Jurkat, Clone E6-1 (cell line): ENCODE data around the gene ADCK1.
"Not testable (repeated sequence)": the region's sequence is repeated elsewhere in the genome, so short reads cannot be mapped to it uniquely, and the experiment has no call there.

Source experiments
- DNase-seq: peaks from one replicate; pipeline ENCODE4 v3.0.0-alpha.2; 2011; ENCODE audit warnings: low read depth, low spot score
- H3K4me3 ChIP-seq: 2 replicates; pipeline ENCODE4 v1.5.1; 2011; ENCODE audit warnings: mild to moderate bottlenecking, low read length, control low read depth, moderate library complexity

The ADCK1 gene

DNA sequence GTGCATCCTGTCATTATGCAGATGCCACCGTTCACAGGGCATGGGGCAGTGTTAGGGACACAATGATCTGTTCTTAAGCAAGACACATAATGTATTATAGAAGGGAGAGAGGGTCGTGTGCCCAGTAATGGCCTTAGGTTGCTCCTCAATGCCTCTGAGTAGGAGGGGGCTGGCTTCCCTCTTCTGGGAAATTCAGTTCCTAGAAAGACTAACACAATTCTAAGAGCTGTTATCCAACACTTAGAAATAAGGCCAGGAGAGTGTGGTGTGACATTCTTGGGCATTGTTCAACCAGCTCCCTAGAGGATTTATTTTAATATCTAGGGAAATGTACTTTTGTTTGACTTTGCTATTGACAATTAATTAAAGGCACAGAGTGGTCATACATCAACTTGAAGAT lies 118.5 kb downstream of the ADCK1 start:
- DNase-seq = no peak
- H3K4me3 ChIP-seq = no peak overlapping the region

DNA sequence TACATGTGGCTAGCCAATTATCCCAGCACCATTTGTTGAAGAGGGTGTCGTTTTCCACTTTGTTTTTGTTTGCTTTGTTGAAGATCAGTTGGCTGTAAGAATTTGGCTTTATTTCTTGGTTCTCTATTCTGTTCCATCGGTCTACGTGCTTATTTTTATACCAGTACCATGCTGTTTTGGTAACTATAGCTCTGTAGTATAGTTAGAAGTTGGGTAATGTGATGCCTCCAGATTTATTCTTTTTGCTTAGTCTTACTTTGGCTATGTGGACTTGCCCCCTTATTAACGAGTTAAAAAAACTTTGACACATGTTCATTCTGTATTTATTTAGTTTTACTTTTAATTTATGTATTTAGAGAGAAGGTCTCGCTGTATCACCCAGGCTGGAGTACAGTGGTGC lies 120.4 kb downstream of the ADCK1 start:
- H3K4me3 ChIP-seq = no peak overlapping the region
- DNase-seq = no peak

DNA sequence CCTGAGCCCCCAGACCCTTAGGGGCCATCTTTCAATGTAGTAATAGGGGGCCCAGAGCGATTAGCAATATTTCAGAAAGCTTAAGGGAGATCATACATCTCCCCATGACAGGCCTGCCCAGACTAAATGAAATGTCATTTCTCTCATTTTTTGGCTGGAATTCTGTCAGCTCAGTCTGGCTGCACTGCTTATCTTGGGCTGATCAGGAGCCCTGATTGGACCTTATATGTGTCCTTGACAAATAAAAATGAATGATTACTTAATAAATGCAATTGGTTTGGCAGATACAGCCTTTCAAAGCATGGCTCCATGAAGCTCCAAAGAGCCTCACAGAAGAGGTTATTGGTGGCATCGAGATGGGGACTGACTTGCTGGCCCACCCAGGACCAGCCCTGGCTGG lies 121.9 kb downstream of the ADCK1 start:
- H3K4me3 ChIP-seq = no peak overlapping the region
- no peak for DNase-seq

DNA sequence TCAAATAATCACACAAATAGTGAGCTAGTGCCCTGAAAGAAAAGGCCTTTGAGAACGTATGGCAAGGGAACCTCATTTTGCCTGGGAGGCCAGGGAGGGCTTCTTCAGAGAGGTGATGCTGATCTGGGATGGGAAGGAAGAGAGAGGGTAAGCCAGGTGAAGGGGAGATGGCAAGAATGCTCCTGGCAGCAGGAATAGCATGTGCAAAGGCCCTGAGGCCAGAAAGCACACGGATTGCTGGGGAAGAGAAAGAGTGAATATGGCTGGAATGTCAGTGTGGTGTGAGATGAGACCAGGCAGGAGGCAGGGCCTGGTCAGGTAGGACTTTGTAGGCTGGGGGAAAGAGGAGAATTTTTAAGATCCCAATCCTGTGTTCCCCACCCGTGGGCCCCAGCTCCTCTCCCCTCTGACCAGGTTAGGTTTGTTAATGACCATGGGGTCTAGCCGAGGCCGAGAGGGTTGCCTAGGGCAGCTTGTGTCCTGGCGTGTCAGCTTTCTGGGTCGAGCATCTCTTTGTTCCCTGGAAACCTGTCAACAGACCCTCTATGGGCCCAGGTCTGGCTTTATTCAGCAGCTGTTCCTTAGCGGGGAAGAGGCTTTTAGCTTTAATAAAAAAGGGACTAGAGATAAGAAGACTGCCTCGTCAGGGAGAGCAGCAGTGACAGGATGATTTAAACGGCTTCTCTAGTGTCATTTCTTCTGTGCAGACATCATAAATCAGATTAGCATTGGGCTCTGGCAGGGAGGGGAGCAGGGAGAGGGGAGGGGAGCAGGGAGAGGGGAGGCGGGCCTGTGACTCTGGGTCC lies 123.4 kb downstream of the ADCK1 start:
- no peak overlapping the region for H3K4me3 ChIP-seq
- DNase-seq = no peak

DNA sequence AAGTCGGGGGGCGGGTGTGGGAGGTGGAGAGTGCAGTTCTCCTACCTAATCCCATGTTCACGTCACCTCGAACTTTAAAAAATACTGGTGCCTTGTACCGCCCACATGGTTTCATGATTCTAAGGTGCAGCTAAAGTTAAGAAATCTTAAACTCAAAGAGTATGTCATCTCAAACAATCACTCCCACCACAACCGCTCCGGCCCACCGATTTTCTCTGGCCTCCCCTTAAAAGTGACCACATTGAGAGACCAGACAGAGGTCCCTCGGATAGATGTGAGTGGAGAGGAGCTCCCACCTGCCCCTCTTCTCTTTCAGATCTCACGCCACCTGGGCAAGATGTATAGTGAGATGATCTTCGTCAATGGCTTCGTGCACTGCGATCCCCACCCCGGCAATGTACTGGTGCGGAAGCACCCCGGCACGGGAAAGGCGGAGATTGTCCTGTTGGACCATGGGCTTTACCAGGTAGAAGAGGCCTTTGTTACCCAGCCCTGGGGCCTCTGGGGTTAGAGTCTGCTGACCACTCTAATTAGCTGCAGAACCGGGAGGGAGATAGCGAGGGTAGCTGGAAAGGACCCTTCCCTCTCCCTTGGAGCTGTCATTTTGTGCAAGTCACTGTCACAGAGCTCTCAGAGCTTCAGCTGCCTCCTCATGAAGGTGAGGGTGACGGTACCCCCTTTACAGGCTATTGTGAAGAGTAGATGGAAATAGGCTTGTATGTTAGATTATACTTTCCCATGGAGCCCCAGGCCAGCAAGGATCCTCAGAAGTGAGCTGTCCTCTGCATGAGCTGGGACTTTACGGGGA lies 124.4 kb downstream of the ADCK1 start:
- DNase-seq = no peak
- H3K4me3 ChIP-seq = no peak overlapping the region

DNA sequence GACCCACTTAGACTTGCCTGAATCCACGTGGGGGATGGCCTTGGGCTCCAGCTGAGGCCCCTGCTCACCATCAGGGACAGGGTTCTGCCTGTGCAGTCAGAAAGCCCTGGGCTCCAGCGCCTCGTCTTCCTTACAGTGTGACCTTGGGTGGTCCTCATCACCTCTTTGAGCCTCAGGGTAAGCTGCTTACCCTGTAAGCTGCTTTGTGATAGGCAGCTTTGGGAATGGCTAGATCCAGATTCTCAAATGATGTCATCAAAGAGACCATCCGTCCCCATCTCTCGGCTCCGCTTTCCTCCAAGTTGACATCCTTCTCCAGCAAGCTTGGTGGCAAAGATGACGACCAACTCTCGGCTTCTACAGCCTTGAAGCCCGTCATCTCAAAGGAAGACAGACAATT lies 127.0 kb downstream of the ADCK1 start:
- DNase-seq = no peak
- no peak overlapping the region for H3K4me3 ChIP-seq

DNA sequence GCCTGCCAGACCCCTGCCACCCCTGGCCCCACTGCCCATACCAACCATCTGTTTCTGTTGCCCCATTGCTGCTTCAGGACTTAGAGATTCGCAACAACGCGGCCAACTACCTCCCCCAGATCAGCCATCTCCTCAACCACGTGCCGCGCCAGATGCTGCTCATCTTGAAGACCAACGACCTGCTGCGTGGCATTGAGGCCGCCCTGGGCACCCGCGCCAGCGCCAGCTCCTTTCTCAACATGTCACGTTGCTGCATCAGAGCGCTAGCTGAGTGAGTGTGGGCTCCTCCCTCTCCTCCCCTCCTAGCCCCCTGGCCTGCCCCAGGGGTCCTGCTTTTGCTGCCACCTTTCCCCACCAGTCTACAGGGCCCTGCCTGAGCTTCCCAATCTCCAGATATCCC lies 131.5 kb downstream of the ADCK1 start:
- DNase-seq = no peak

DNA sequence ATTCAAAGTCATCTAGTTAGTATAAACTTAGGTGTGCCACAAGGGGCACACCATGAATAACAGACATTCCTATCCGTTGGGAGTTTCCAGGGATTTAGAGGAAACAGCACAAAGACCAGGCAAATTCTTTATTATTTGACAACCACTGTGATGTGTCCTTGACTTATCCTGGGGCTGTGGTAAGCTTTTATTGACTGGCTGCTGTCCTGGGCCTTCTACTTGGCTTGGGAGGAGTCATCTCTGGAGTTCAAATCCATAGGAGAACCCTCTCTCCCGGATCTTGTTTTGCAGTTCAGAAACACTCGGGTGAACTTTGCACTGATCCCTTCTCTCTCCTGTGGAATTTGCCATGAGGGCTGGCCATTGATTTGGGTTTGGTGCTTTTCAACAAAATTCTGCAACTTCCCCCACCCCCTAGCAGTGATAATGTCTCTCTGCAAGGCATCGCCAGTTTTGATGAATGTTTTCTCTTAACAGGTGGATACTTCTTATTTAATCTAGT lies 136.3 kb downstream of the ADCK1 start:
- no peak overlapping the region for H3K4me3 ChIP-seq
- DNase-seq = no peak

More for the DNA sequence above, 131.5 kb downstream of the ADCK1 start:
- no peak overlapping the region for H3K4me3 ChIP-seq

DNA sequence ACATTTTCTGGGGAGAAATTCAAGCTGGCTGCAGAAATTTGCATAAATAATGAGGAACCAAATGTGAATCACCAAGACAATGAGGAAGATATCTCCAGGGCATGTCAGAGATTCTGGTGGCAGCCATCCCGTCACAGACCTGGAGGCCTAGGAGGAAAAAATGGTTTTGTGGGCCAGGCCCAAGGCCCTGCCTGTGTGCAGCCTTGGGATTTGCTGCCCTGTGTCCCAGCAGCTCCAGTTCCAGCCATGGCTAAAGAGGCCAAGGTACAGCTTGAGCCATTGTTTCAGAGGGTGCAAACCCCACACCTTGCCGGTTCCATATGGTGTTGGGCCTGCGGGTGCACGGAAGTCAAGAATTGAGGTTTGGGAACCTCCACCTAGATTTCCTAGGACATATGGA lies 147.5 kb downstream of the ADCK1 start:
- no peak overlapping the region for H3K4me3 ChIP-seq
- no peak for DNase-seq

DNA sequence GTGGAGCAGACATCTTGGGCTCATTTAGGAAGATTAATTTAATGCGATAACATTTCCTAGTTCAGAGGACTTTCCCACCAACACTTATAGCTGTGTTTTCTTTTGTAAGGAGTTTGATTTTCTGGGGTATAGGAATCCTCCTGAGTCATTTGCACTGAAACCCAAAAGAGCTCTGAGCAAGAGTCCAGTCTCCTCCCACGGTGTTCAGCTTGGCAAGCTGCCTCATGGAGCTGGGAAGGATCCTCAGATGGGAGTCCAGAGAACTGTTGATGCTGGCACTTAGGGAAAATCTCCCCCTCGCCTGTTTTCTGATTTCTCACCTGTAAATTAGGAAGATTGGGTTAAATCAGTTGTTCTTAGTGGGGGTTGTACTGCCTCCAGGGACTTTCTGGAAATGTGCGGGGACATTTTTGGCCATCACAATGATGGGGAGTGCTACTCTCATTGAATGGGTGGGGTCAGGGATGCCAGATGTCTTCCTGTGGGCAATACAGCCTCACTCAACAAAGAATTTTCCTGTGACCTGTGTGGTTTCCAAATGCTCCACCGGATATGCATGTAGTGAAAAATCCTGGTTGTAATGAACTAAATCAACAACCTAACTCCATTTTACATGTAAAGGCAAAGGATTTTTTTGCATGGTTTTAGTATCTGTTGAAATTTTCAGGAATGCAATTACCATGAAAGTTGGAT lies 150.6 kb downstream of the ADCK1 start:
- no peak for DNase-seq
- no peak overlapping the region for H3K4me3 ChIP-seq

DNA sequence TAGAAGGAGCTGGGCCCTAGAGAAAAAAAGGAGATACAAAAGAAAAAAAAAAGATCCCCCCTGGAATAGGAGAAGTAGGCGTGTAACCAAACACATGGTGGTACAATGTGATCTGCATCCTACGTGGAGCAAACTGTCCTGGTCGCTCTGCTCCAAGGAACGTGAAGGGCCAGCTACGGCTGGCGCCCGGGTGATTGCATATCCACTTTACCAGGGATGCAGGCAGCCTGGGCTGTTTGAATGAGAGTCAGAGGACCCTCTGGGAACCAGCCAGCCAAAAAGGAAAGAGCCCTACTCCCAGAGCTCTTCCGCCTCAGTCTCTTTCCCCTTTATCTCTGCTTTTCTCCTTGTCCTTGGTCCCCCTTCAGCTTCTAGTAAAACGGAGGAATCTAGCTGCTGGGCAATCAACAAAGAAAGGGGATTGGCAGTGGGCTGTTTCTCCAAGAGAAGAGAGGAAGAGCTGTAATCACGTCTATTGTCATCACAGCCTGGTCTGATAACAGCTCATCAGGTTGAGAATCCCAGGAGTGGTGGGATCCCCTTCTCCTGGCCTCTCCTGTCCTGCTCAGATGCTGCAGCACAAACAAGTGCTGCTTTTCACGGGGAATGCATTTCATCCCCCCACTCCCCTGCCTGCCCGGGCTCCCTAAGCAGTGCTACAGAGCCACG lies 156.0 kb downstream of the ADCK1 start:
- DNase-seq = no peak
- no peak overlapping the region for H3K4me3 ChIP-seq

DNA sequence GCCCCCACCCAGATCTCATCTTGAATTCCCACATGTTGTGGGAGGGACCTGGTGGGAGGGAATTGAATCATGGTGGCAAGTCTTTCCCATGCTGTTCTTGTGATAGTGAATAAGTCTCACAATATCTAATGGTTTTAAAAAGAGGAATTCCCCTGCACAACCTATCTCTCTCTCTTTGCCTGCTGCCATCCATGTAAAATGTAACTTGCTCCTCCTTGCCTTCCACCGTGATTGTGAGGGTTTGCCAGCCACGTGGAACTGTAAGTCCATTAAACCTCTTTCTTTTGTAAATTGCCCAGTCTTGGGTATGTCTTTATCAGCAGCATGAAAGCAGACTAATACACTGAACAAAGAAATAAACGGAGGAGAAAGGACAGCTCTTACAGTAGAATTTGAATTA lies 159.8 kb downstream of the ADCK1 start:
- not testable (repeated sequence) for DNase-seq, H3K4me3 ChIP-seq

DNA sequence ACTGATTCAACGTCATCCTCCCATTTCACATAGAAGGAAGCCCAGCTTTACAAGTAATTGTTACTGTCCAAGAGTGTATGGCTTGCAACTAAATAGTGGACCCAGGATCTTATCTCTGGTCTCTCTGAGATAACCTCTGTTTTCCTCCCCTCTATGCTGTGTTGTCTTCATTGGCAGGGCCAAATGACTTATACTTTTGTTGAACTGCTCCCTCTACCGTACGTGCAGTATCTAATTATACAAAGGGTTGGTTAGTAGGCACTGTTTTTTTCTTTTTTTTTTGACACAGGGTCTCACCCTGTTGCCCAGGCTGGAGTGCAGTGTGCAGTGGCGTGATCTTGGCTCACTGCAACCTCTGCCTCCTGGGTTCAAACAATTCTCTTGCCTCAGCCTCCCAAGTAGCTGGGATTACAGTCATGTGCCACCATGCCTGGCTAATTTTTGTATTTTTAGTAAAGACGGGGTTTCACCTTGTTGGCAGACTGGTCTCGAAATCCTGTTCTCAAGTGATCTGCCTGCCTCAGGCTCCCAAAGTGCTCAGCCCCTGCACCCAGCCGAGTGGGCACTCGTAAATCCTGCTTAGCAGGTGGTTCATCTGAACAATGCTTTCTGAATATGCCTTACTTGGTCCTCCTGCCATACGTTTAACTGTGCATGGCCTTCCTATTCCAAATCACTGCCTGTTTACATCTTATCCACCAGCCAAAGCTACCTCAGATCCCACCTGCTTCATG lies 162.1 kb downstream of the ADCK1 start:
- H3K4me3 ChIP-seq = no peak overlapping the region
- no peak for DNase-seq

DNA sequence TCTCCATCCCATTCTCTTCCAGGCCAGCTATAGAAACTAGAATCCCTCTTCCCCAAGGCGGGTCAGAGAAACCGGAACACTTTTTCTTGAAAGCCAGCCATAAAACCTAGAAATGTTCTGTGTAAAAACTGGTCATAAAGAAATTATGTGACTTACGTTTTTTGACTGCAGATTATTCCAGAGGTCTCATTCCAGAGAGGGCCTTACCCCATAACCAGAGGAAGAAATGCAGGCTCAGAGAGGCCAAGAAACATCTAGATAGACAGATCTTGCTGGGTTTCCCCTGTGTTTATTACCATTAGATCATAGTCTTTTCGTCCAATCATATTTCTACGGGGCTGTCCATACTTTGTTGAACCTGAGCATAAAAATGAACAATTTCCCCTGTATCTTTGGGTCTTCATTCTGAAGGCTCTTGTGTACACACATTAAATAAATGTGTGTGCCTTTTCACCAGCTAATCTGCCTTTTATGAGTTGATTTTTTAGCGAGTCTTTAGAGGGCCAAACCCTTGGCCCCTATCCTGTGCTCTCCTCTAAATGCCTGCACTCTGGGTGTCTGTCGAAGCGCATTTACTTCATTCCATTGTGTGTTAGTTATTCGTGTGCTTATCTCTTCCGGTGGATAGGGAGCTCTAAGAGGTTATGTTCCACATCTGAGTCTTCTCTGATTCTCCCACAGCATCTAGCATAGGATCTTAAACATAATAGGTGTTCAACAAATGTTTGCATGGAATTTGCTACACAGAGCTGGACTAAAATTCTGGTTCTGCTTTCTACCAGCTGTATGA lies 163.0 kb downstream of the ADCK1 start:
- no peak for DNase-seq

DNA sequence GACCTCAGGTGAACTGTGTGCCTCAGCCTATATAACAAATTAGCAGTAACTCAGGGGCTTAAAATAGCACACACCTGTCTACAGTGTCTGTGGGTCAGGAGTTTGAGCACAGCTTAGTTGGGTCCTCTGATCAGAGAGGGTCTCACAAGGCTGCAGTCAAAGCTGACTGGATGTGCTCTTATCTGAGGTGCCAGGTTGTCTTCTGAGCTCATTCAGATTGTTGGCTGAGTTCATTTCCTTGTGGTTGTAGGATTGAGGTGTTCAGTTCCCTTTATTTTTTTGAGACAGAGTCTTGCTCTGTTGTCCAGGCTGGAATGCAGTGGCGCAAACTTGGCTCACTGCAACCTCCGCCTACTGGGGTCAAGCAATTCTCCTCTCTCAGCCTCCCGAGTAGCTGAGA lies 164.7 kb downstream of the ADCK1 start:
- no peak overlapping the region for H3K4me3 ChIP-seq
- no peak for DNase-seq

More for the DNA sequence above, 163.0 kb downstream of the ADCK1 start:
- H3K4me3 ChIP-seq = no peak overlapping the region

DNA sequence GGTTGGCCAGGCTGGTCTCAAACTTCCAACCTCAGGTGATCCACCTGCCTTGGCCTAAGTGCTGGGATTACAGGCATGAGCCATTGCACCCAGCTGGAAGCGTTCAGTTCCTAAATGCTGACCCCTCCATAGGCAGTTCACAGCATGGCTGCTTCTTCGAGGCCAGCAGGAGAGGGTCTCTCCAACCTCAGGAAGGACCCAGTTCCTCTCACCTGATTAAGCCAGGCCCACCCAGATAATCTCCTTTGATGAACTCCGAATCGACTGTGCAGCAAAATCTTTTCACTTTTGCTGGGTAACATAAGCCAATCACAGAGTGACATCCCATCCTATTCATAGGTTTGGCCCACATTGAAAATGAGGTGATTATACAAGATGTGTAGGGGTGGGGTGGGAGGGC lies 165.1 kb downstream of the ADCK1 start:
- H3K4me3 ChIP-seq = no peak overlapping the region
- DNase-seq = no peak

DNA sequence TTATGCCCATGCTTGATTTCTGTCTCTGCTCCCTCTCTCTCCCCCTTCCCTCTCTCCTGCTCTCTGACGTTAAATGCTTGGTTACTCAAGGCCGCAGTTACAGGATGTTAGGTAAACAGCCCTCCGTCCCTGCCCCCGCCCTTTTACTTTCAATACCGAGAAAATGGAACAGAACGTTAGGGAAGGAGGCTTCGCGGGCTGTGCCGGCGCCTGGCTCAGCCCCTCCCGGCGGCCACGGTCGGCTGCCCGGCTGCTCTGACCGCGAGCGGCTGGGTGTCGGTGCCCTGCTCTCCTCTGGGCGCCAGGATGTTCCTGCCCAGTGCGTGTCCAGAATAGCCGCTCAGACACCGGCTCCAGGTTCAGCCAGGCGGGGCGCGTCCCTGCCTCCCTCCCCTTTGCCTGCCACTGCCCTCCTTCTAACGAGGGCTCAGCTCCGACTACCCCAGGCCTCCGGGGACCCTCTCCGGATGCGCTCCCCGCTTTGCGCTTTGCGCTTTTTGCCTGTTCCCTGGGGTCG lies 166.1 kb downstream of the ADCK1 start:
- no peak for DNase-seq
- H3K4me3 ChIP-seq = no peak overlapping the region

DNA sequence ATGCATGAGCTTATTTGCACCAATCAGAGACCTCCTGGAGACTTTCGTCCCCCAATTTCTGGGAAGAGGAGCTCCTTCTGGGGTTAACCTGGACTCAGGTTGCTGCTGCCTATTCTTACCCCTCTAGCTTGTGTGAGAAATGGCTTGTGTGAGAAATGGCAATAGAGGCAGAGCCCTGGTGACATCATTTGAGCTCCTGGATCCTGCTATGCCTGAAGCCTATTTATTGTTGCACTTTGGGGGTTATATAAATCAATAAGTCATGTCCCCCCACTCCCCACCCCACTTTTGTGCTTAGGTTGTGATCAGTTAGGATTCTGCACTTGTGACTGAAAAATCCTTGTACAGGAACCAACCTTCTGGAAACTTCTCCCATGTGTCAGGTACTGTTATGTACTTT lies 167.2 kb downstream of the ADCK1 start:
- DNase-seq = no peak

More for the DNA sequence above, 167.2 kb downstream of the ADCK1 start:
- H3K4me3 ChIP-seq = no peak overlapping the region
